Upper lobe of left lung (tissue), 6 donors: ENCODE measurements around the gene BCKDHA. TPM values are rescaled to one million over a fixed set of nuclear protein-coding genes. Genes with fewer than 3 reads are reported as not detected.
"Not testable (repeated sequence)": the region's sequence is repeated elsewhere in the genome, so short reads cannot be mapped to it uniquely, and the experiment has no call there.

ENCODE experiments used
- ATAC-seq, 2 donors: fragments of 200-7000 bp; cut with Tn5 transposase; one replicate each; pipeline ENCODE4 v1.9.1; 2022; ENCODE audit warnings: mild to moderate bottlenecking in 2 of 2, moderate library complexity in 2 of 2; ENCODE audit not compliant: low FRiP score in 2 of 2
- DNase-seq, 2 donors: peaks; one replicate each; pipeline ENCODE4 v3.0.0-alpha.2; 2019 to 2020
- H3K27ac ChIP-seq, 4 donors: fragments of 200-600 bp; sonication (generic); one replicate each; pipeline ENCODE4 v1.5.1; 2016 to 2019
- H3K27me3 ChIP-seq, 4 donors: fragments of 200-600 bp; sonication (generic); one replicate each; pipeline ENCODE4 v1.5.1; 2017 to 2019
- H3K36me3 ChIP-seq, 4 donors: fragments of 200-600 bp; sonication (generic); one replicate each; pipeline ENCODE4 v1.5.1; 2016 to 2019
- H3K4me1 ChIP-seq, 4 donors: fragments of 200-600 bp; sonication (generic); one replicate each; pipeline ENCODE4 v1.5.1; 2018 to 2019
- H3K4me3 ChIP-seq, 4 donors: fragments of 200-600 bp; sonication (generic); one replicate each; pipeline ENCODE4 v1.5.1; 2017 to 2019; ENCODE audit warnings: mild to moderate bottlenecking in 2 of 4, moderate library complexity in 1 of 4
- H3K9me3 ChIP-seq, 4 donors: fragments of 200-600 bp; sonication (generic); one replicate each; pipeline ENCODE4 v1.5.1; 2018 to 2019
- EP300 ChIP-seq, 4 donors: sonication (generic); formaldehyde crosslinking; IDR thresholded peaks; one replicate each; pipeline ENCODE4 v1.5.1; 2017; ENCODE audit warnings: antibody characterized with exemption in 4 of 4, control low read depth in 2 of 4
- POLR2A ChIP-seq, 4 donors: fragments of 450-650 bp; IDR thresholded peaks; one replicate each; pipeline ENCODE4 v1.5.1; 2016 to 2017; ENCODE audit warnings: antibody characterized with exemption in 4 of 4, mild to moderate bottlenecking in 2 of 4
- POLR2AphosphoS5 ChIP-seq, 2 donors: sonication (generic); formaldehyde crosslinking; IDR thresholded peaks; one replicate each; pipeline ENCODE4 v1.5.1; 2017; ENCODE audit warnings: antibody characterized with exemption in 2 of 2
- WGBS, 2 donors: methylation state at CpG; one replicate each; pipeline ENCODE4 v1.1.5; 2017 to 2018; 5-methylcytosine and 5-hydroxymethylcytosine counted together
- total RNA-seq, 6 donors: library from RNA; depleted of rRNA in 4 of 6; stranded (reverse); fragments of >200 nt in 4 of 6; gene quantifications; one replicate each; pipeline versions ENCODE4 v1.1.0 to v1.2.1, GENCODE V29; 2016 to 2021
- TF ChIP-seq, protein P1 (sequence below), 6 experiments: fragments of 450-650 bp in 4 of 6; fragments of 200-600 bp in 2 of 6; sonication (generic) in 2 of 6; IDR thresholded peaks; one replicate each; pipeline ENCODE4 v1.5.1; 2016 to 2019; ENCODE audit warnings: antibody characterized with exemption in 6 of 6
- donor health status: DM: no; HTN: no; CAD: no; lungs with moderate emphysema.
- donor health status: DM: no; HTN: yes; CAD: no; lungs with severe emphysema.

BCKDHA gene
- total RNA-seq, 6 donors from 2014 or later: 28.4 to 71.7 (median 63.3) TPM

DNA sequence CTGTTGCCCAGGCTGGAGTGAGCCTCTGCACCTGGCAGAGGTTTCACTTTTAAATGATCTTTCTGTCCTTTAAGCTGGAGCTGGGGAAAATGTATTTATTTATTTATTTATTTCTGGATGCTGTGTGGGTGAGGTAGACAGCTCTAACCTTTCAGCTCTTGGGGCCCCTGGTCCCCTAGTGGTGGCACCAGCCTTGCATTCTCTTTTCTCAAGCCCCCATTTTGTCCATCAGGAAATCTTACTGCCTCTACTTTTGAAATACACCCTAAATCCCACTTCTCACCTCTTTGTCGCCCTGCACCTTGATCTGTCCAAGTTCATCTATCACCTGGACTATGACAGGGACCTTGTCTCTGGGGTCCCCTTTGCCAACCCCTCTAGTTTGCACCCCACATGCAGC, 31.5 kb upstream of the BCKDHA start:
- H3K27ac ChIP-seq: no peak overlapping the region
- H3K4me1 ChIP-seq: peaks cover 24 to 41% (median 37%) of the 10 kb centered on the region in 4 donors
- TF ChIP-seq EP300 (IDR thresholded peaks at IDR 0.05) (no peak), POLR2A (IDR thresholded peaks at IDR 0.05) (no peak), POLR2AphosphoS5 (IDR thresholded peaks at IDR 0.05) (no peak)
- TF ChIP-seq, protein P1, sequence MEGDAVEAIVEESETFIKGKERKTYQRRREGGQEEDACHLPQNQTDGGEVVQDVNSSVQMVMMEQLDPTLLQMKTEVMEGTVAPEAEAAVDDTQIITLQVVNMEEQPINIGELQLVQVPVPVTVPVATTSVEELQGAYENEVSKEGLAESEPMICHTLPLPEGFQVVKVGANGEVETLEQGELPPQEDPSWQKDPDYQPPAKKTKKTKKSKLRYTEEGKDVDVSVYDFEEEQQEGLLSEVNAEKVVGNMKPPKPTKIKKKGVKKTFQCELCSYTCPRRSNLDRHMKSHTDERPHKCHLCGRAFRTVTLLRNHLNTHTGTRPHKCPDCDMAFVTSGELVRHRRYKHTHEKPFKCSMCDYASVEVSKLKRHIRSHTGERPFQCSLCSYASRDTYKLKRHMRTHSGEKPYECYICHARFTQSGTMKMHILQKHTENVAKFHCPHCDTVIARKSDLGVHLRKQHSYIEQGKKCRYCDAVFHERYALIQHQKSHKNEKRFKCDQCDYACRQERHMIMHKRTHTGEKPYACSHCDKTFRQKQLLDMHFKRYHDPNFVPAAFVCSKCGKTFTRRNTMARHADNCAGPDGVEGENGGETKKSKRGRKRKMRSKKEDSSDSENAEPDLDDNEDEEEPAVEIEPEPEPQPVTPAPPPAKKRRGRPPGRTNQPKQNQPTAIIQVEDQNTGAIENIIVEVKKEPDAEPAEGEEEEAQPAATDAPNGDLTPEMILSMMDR (IDR thresholded peaks at IDR 0.05): no peak
- 94 to 100% methylated on average over 1 of the region's 1 CpG for WGBS, 2 donors
- H3K4me3 ChIP-seq: no peak overlapping the region
- DNase-seq (no peak), ATAC-seq (no peak)
- H3K27me3 ChIP-seq: no peaks in the 10 kb centered on the region
- H3K9me3 ChIP-seq: no peaks in the 10 kb centered on the region
- no peaks in the 10 kb centered on the region for H3K36me3 ChIP-seq

DNA sequence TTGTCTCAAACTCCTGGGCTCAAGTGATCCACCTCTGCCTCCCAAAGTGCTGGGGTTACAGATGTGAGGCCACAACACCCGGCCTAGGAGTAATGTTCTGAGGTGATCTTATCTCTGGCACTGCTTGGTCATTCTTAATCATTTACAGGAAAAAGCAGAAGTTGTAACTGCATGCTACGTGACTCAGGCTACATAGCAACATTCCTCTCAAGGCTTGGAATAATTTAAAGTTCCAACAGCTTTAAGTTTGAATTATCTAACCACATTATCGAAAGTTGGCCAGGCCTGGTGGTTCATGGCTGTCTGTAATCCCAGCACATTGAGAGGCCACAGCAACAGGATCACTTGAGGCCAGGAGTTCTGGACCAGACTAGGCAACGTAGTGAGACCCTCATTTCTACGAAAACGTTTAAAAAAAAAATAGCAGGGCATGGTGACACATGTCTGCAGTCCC, 29.7 kb upstream of the BCKDHA start:
- Histone ChIP-seq H3K27ac (peak overlapping the region; percentile 27 to 74 (median 56)), H3K4me3 (no peak overlapping the region), H3K27me3 (no peaks in the 10 kb centered on the region), H3K4me1 (peaks cover 22 to 36% (median 32%) of the 10 kb centered on the region in 4 donors), H3K36me3 (no peaks in the 10 kb centered on the region), H3K9me3 (no peaks in the 10 kb centered on the region)
- DNase-seq (no peak), ATAC-seq (no peak)
- 40 to 50% methylated on average over 6 of the region's 6 CpGs for WGBS, 2 donors
- TF ChIP-seq POLR2AphosphoS5 (IDR thresholded peaks at IDR 0.05): peak in 1 of 2 donors; percentile 6
- TF ChIP-seq, protein P1 (IDR thresholded peaks at IDR 0.05): no peak
- no peak for TF ChIP-seq EP300 (IDR thresholded peaks at IDR 0.05)

DNA sequence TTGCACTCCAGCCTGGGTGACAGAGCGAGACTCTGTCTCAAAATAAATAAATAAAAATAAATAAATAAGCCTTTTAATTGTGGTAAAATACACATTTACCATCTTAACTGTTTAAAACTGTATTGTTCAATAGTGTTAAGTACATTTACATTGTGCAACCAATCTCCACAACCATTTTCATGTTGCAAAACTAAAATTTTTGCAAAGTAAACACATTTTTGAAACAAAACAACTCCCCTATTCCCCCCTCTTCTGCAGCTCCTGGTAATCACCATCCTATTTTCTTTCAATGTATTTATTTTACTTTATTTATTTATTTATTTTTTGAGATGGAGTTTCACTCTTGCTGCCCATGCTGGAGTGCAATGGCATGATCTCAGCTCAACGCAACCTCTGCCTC, 27.8 kb upstream of the BCKDHA start:
- peaks cover 23 to 35% (median 31%) of the 10 kb centered on the region in 4 donors for H3K4me1 ChIP-seq
- H3K36me3 ChIP-seq: no peaks in the 10 kb centered on the region
- 94 to 96% methylated on average over 2 of the region's 2 CpGs for WGBS, 2 donors
- no peak overlapping the region for H3K27ac ChIP-seq
- no peak for TF ChIP-seq POLR2AphosphoS5 (IDR thresholded peaks at IDR 0.05)
- no peak for TF ChIP-seq EP300 (IDR thresholded peaks at IDR 0.05)
- TF ChIP-seq POLR2A (IDR thresholded peaks at IDR 0.05): no peak
- TF ChIP-seq, protein P1 (IDR thresholded peaks at IDR 0.05): no peak
- no peaks in the 10 kb centered on the region for H3K9me3 ChIP-seq
- ATAC-seq (no peak), DNase-seq (no peak)
- H3K4me3 ChIP-seq: no peak overlapping the region
- H3K27me3 ChIP-seq: no peaks in the 10 kb centered on the region

DNA sequence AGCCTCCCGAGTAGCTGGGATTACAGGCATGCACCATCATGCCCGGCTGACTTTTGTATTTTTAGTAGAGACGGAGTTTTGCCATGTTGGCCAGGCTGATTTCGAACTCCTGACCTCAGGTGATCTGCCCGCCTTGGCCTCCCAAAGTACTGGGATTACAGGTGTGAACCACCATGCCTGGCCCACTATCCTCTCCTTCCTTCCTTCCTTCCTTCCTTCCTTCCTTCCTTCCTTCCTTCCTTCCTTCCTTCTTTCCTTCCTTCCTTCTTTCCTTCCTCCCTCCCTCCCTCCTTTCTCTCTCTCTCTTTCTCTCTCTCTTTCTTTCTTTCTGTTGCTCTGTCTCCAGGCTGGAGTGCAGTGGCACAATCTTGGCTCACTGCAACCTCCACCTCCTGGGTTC, 26.5 kb upstream of the BCKDHA start:
- H3K4me3 ChIP-seq, DNase-seq, ATAC-seq, H3K27ac ChIP-seq, H3K36me3 ChIP-seq, H3K9me3 ChIP-seq, H3K27me3 ChIP-seq: not testable (repeated sequence)
- WGBS, 2 donors: 95 to 96% methylated on average over 5 of the region's 5 CpGs
- peaks cover 27 to 35% (median 31%) of the 10 kb centered on the region in 4 donors for H3K4me1 ChIP-seq

DNA sequence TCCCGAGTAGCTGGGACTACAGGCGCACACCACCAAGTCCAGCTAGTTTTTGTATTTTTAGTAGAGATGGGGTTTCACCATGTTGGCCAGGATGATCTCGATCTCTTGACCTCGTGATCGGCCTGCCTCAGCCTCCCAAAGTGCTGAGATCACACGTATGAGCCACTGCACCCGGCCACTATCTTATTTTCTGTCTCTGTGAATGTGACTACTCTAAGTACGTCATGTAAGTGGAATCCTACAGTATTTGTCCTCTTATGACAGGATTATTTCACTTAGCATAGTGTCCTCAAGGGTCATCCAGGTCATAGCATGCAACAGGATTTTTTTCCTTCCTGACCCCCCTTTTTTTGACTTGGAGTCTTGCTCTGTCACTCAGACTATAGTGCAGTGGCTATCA, 26.1 kb upstream of the BCKDHA start:
- WGBS, 2 donors: 95 to 97% methylated on average over 8 of the region's 8 CpGs
- H3K9me3 ChIP-seq: no peaks in the 10 kb centered on the region
- no peak for TF ChIP-seq EP300 (IDR thresholded peaks at IDR 0.05)
- TF ChIP-seq POLR2A (IDR thresholded peaks at IDR 0.05): no peak
- TF ChIP-seq POLR2AphosphoS5 (IDR thresholded peaks at IDR 0.05): no peak
- TF ChIP-seq, protein P1 (IDR thresholded peaks at IDR 0.05): no peak
- no peaks in the 10 kb centered on the region for H3K36me3 ChIP-seq
- no peaks in the 10 kb centered on the region for H3K27me3 ChIP-seq
- H3K4me3 ChIP-seq: no peak overlapping the region
- H3K4me1 ChIP-seq: peaks cover 27 to 36% (median 31%) of the 10 kb centered on the region in 4 donors
- no peak overlapping the region for H3K27ac ChIP-seq
- ATAC-seq (no peak), DNase-seq (no peak)
